Measurements from ENCODE around the gene TLR3.
A peak's percentile ranks its signal among the peaks of the same experiment; 100 is the strongest.
"Not testable (repeated sequence)": the region's sequence is repeated elsewhere in the genome, so short reads cannot be mapped to it uniquely, and the experiment has no call there.

The TLR3 gene
- total RNA-seq = 0.43 to 2.6 reads per million in 2 experiments

- no peak for DNase-seq (ENCODE audit: low read depth)
Measured at GRCh38 chr4:186068581-186069348, at the start of gene TLR3. TSS of gene TLR3 (plus strand) at chr4:186069156. CDS start at chr4:186076620, 7,464 bp downstream.

GRCh38 chr4:186019269-186019668, 49.7 kb upstream of the TLR3 start:
- no peak for DNase-seq (ENCODE audit: low read depth)

GRCh38 chr4:186020106-186020792, 48.7 kb upstream of the TLR3 start:
- no peak for DNase-seq (ENCODE audit: low read depth)

- no peak for DNase-seq (ENCODE audit: low read depth)
Measured at GRCh38 chr4:186020793-186021407, 48.1 kb upstream of the TLR3 start.

- no peak for DNase-seq (ENCODE audit: low read depth)
Measured at GRCh38 chr4:186021461-186022167, 47.3 kb upstream of the TLR3 start.

GRCh38 chr4:186023975-186024374, 45.0 kb upstream of the TLR3 start:
- DNase-seq (ENCODE audit: low read depth) = no peak

- no peak for DNase-seq (ENCODE audit: low read depth)
Measured at GRCh38 chr4:186024637-186025407, 44.1 kb upstream of the TLR3 start.

GRCh38 chr4:186025408-186025690, 43.6 kb upstream of the TLR3 start:
- DNase-seq (ENCODE audit: low read depth) = no peak

- no peak for DNase-seq (ENCODE audit: low read depth)
Measured at GRCh38 chr4:186027405-186027804, 41.6 kb upstream of the TLR3 start.

GRCh38 chr4:186029571-186030398, 39.2 kb upstream of the TLR3 start:
- no peak for DNase-seq (ENCODE audit: low read depth)

GRCh38 chr4:186030399-186030775, 38.6 kb upstream of the TLR3 start:
- DNase-seq (ENCODE audit: low read depth) = no peak

GRCh38 chr4:186030795-186031194, 38.2 kb upstream of the TLR3 start:
- DNase-seq (ENCODE audit: low read depth) = no peak

GRCh38 chr4:186032259-186032658, 36.7 kb upstream of the TLR3 start:
- DNase-seq (ENCODE audit: low read depth) = no peak

GRCh38 chr4:186033027-186033426, 35.9 kb upstream of the TLR3 start:
- DNase-seq (ENCODE audit: low read depth) = no peak

GRCh38 chr4:186034613-186035012, 34.3 kb upstream of the TLR3 start:
- not testable (repeated sequence) for DNase-seq (ENCODE audit: low read depth)

GRCh38 chr4:186036976-186037581, 31.9 kb upstream of the TLR3 start:
- no peak for DNase-seq (ENCODE audit: low read depth)

- DNase-seq (ENCODE audit: low read depth) = peak; percentile 1
Measured at GRCh38 chr4:186037692-186038658, 31.0 kb upstream of the TLR3 start.

- no peak for DNase-seq (ENCODE audit: low read depth)
Measured at GRCh38 chr4:186039697-186040096, 29.3 kb upstream of the TLR3 start.

- DNase-seq (ENCODE audit: low read depth) = no peak
Measured at GRCh38 chr4:186040316-186040715, 28.6 kb upstream of the TLR3 start.
